Bronchial epithelial cell (primary cell): Measurements from ENCODE around the gene GPR153. TPM values are rescaled to one million over a fixed set of nuclear protein-coding genes. Genes with fewer than 3 reads are reported as not detected.

Source experiments
- DNase-seq: peaks from one replicate; pipeline ENCODE4 v3.0.0-alpha.2; 2010; ENCODE audit warnings: low read depth
- FAIRE-seq: peaks from 2 replicates; lab custom pipeline; 2011; peaks lifted over from hg19 to GRCh38; lab: Jason Lieb, UNC
- H3K27me3 ChIP-seq: 2 replicates; pipeline ENCODE4 v1.5.1; 2011; ENCODE audit warnings: low read length; ENCODE audit not compliant: control insufficient read depth, insufficient read depth
- H3K36me3 ChIP-seq: 2 replicates; pipeline ENCODE4 v1.5.1; 2011; ENCODE audit warnings: low read length; ENCODE audit not compliant: control insufficient read depth, insufficient read depth
- H3K4me3 ChIP-seq: 2 replicates; pipeline ENCODE4 v1.5.1; 2011; ENCODE audit warnings: mild to moderate bottlenecking, low read depth, low read length, control low read depth
- total RNA-seq: library from RNA; depleted of rRNA; stranded (reverse); fragments of >200 nt; gene quantifications from 2 replicates; pipeline ENCODE4 v1.2.1, GENCODE V29; 2014
- TF ChIP-seq, protein P1 (sequence below): IDR thresholded peaks from 2 replicates; pipeline ENCODE4 v1.5.1; 2011; ENCODE audit warnings: mild to moderate bottlenecking, moderate library complexity, low read length, control low read depth, inconsistent platforms; ENCODE audit not compliant: insufficient read depth, severe bottlenecking

GPR153 gene
- total RNA-seq, 1 donor from 2014 or later, result 44.2 TPM

GRCh38 chr1:6266641-6267040, 5.7 kb upstream of the GPR153 start:
- DNase-seq (no peak), FAIRE-seq (no peak)
- H3K27me3 ChIP-seq, result no peaks in the 10 kb centered on the region
- no peak overlapping the region for H3K4me3 ChIP-seq
- TF ChIP-seq, protein P1, sequence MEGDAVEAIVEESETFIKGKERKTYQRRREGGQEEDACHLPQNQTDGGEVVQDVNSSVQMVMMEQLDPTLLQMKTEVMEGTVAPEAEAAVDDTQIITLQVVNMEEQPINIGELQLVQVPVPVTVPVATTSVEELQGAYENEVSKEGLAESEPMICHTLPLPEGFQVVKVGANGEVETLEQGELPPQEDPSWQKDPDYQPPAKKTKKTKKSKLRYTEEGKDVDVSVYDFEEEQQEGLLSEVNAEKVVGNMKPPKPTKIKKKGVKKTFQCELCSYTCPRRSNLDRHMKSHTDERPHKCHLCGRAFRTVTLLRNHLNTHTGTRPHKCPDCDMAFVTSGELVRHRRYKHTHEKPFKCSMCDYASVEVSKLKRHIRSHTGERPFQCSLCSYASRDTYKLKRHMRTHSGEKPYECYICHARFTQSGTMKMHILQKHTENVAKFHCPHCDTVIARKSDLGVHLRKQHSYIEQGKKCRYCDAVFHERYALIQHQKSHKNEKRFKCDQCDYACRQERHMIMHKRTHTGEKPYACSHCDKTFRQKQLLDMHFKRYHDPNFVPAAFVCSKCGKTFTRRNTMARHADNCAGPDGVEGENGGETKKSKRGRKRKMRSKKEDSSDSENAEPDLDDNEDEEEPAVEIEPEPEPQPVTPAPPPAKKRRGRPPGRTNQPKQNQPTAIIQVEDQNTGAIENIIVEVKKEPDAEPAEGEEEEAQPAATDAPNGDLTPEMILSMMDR, result no peak
- peaks cover 9% of the 10 kb centered on the region for H3K36me3 ChIP-seq

- H3K36me3 ChIP-seq, result peaks cover 9% of the 10 kb centered on the region
- no peak for FAIRE-seq
- TF ChIP-seq, protein P1, result no peak
- H3K4me3 ChIP-seq, result no peak overlapping the region
- no peaks in the 10 kb centered on the region for H3K27me3 ChIP-seq
- DNase-seq, result no peak
Observed at GRCh38 chr1:6265151-6265550, 4.3 kb upstream of the GPR153 start.

- DNase-seq (no peak), FAIRE-seq (no peak)
- H3K36me3 ChIP-seq, result peaks cover 7% of the 10 kb centered on the region
- H3K27me3 ChIP-seq, result no peaks in the 10 kb centered on the region
- no peak overlapping the region for H3K4me3 ChIP-seq
- TF ChIP-seq, protein P1, result no peak
Observed at GRCh38 chr1:6263716-6264115, 2.8 kb upstream of the GPR153 start.

DNA sequence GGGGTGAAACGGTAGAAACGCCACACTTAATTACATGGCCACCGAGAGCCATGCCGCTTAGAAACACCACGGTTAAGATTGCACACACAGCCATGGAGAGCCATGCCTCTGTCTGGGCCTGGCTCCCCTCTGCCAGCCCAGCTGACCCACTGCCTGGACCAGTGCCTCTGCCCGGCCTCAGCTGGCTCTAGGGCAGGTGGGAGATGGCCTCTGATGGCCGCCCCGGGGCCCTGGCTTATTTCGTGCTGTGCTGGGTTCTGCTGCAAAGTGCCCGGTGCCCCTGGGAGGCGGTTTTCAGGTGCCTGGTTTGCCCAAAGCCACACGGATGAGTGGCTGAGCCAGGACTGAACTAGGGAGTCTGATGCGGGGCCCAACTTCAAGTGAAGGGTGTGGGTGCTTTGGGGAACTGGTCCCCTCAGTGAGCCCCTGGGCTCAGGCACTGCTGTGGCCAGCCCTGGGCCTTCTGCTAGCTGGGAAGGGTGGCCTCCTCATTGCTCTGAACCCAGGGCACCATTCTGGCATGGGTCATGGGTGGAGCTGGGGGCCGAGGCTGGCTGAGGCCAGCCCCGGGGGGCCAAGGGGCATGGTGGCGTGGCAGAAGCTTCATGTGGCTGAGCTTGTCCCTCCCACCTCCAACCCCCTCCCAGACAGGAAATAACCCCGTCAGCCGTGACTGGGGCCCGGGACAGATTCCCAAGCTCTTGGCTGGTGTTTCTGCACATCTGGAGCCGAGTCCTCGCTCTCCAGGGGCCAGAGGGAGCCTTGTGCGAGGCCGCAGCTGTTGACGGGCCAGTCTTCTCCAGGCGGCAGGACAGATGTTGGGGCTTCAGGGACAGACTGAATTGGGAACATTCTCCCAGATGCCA, 1.9 kb upstream of the GPR153 start:
- Histone ChIP-seq H3K36me3 (peaks cover 7% of the 10 kb centered on the region), H3K27me3 (no peaks in the 10 kb centered on the region), H3K4me3 (no peak overlapping the region)
- FAIRE-seq (no peak), DNase-seq (no peak)
- TF ChIP-seq, protein P1, result no peak

- no peak for FAIRE-seq
- TF ChIP-seq, protein P1, result no peak
- no peak for DNase-seq
- H3K27me3 ChIP-seq, result no peaks in the 10 kb centered on the region
- H3K36me3 ChIP-seq, result peaks cover 7% of the 10 kb centered on the region
- H3K4me3 ChIP-seq, result peak overlapping the region; percentile 72
Observed at GRCh38 chr1:6261615-6261995, 707 bp upstream of the GPR153 start.
